Stimulated activated naive CD8-positive, alpha-beta T cell treated with anti-CD3 and anti-CD28 coated beads, Interleukin-15, Interleukin-2, amounts not matched to agents 100 ng/mL and 50 ng/mL, for 24 hours (primary cell): ENCODE data around the gene XPNPEP1.

Experiments used
- H3K27ac Mint-ChIP-seq: one replicate; pipeline ENCODE4 v1.8.0; 2021; ENCODE audit warnings: mild to moderate bottlenecking, mixed read lengths
- H3K27me3 Mint-ChIP-seq: one replicate; pipeline ENCODE4 v1.8.0; 2021; ENCODE audit warnings: mixed read lengths
- H3K36me3 Mint-ChIP-seq: one replicate; pipeline ENCODE4 v1.8.0; 2021; ENCODE audit warnings: low read depth, mixed read lengths
- H3K4me1 Mint-ChIP-seq: one replicate; pipeline ENCODE4 v1.8.0; 2021; ENCODE audit warnings: low read depth, mixed read lengths
- H3K4me3 Mint-ChIP-seq: one replicate; pipeline ENCODE4 v1.8.0; 2021; ENCODE audit warnings: mild to moderate bottlenecking, mixed read lengths
- H3K9me3 Mint-ChIP-seq: one replicate; pipeline ENCODE4 v1.8.0; 2021; ENCODE audit warnings: mixed read lengths

The XPNPEP1 gene

DNA sequence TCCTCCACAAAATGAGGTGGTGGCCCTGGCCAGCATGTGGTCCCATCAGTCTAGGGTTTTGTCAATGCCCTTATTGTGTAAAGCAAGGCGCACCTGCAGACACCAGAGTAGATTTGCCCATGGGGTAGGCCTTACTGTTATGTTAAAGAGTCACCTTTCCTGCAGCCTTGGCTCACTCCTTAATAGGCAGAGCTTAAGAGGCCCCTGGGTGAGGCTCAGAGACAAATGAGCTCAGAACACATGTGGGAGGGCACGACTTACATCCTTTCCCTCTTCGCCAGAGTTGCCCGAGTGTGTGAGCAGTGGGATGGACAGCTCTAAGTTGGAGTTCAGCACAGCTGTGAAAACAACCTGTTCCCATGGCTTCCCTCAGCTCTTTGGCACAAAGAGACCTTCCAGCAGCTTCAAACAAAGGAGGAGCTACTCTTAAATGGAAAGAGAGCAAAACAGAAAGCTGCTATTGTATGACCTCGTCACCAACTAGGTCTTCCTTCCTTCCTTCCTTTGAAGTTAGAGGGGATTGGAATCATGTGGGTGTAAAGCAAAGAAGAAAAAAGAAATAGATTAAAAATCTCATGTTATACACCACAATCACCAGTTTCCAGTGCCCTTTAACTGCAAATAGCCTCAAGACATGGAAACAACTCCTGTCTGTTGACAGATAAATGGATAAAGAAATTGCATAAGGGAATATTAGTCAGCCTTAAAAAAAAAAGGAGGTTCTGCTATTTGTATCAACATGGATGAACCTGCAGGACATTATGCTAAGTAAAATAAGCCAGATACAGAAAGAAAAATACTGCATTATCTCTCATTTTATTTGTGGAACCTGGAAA is 11.9 kb upstream of the XPNPEP1 start:
- H3K27ac Mint-ChIP-seq: peak overlapping the region; percentile 91
- H3K9me3 Mint-ChIP-seq: no peaks in the 10 kb centered on the region
- no peaks in the 10 kb centered on the region for H3K27me3 Mint-ChIP-seq
- no peaks in the 10 kb centered on the region for H3K36me3 Mint-ChIP-seq
- H3K4me1 Mint-ChIP-seq: peaks cover 64% of the 10 kb centered on the region
- peak overlapping the region; percentile 79 for H3K4me3 Mint-ChIP-seq

DNA sequence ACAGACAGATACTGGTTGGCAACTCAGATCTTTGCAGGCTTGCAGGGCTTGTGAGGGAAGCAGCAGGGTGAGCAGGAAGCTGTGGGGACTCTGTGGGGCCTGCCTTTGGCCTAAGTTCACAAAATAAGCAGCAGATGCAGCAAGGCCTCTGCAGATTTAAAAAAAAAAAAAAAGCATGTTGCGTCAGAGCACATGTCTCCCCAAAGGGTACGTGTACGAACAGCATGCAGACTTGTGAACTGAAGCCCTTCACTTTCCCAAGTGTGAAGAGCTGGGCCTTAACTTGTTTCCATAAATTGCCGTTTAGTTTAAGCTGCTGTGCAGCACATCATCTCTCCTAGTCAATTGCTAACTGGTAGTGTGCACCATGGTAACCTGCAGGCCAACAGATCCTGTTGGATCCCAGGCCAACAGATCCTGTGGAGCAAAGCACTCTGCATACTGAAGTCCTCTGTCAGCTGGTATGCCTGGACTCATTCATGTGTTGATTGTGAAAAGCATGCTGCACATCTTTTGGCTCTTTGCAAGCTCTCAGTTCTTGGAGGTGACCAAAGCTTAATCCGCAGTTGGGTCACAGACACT is 10.8 kb upstream of the XPNPEP1 start:
- peaks cover 56% of the 10 kb centered on the region for H3K4me1 Mint-ChIP-seq
- no peaks in the 10 kb centered on the region for H3K27me3 Mint-ChIP-seq
- peak overlapping the region; percentile 32 for H3K4me3 Mint-ChIP-seq
- no peaks in the 10 kb centered on the region for H3K9me3 Mint-ChIP-seq
- peak overlapping the region; percentile 91 for H3K27ac Mint-ChIP-seq
- no peaks in the 10 kb centered on the region for H3K36me3 Mint-ChIP-seq

DNA sequence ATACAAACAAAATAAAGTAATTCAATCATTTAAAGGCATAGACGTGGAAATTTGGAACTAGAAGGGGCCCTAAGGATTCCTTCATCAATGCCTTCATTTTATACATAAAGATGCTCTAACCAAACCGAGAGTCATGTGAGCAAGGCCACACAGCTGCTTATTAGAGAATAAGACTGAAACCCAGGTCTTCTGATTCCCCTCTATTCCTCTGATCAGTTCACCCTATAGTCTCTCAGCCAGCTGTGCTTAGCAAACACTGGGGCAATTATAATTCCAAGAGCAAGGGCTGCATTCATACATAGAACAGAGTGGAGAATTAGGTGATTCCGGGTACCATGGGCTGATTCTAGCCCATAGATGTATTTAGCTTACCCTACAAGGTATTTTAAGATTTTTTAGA is 9.7 kb upstream of the XPNPEP1 start:
- no peak overlapping the region for H3K27ac Mint-ChIP-seq
- no peaks in the 10 kb centered on the region for H3K9me3 Mint-ChIP-seq
- H3K4me1 Mint-ChIP-seq: peaks cover 52% of the 10 kb centered on the region
- H3K27me3 Mint-ChIP-seq: no peaks in the 10 kb centered on the region
- no peaks in the 10 kb centered on the region for H3K36me3 Mint-ChIP-seq
- H3K4me3 Mint-ChIP-seq: no peak overlapping the region

DNA sequence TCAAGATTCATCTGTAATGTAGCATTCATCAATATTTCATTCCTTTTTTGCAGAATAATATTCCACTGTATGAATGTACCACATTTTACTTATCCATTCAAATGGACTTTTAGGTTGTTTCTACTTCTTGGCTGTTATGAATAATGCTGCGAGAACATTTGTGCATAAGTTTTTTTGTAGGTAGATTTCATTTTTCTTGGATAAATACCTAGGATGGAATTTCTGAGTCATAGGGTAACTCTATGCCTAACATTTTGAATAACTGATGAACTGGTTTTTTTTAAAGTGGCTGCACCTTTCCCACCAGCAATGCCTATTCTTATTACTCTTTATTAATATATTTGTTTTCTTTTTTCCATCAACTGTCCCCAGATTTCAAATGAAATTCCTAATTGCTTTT is 9.1 kb upstream of the XPNPEP1 start:
- Mint-ChIP-seq H3K9me3 (no peaks in the 10 kb centered on the region), H3K27ac (no peak overlapping the region), H3K4me1 (peaks cover 46% of the 10 kb centered on the region), H3K36me3 (no peaks in the 10 kb centered on the region), H3K27me3 (no peaks in the 10 kb centered on the region), H3K4me3 (no peak overlapping the region)

DNA sequence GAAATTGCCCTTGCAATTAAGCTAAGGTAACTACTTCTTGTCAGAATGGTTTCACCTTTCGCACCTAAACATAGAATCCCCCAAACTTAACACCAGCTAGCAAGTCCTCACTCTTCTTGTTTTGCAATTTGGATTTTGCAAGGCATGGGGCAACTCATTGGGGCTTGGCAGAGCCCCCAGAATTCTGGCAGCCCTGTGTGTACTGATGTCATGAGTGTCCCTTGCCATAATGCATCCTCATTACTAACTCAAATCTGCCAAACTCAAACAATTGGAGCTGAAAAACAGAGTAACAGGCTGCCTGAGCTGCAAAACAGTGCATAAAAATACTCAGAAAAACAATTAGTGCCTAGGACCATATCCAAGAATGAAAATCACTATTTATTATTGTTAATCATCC is 7.9 kb upstream of the XPNPEP1 start:
- no peaks in the 10 kb centered on the region for H3K36me3 Mint-ChIP-seq
- no peak overlapping the region for H3K4me3 Mint-ChIP-seq
- no peaks in the 10 kb centered on the region for H3K27me3 Mint-ChIP-seq
- no peak overlapping the region for H3K27ac Mint-ChIP-seq
- no peaks in the 10 kb centered on the region for H3K9me3 Mint-ChIP-seq
- H3K4me1 Mint-ChIP-seq: peaks cover 36% of the 10 kb centered on the region

DNA sequence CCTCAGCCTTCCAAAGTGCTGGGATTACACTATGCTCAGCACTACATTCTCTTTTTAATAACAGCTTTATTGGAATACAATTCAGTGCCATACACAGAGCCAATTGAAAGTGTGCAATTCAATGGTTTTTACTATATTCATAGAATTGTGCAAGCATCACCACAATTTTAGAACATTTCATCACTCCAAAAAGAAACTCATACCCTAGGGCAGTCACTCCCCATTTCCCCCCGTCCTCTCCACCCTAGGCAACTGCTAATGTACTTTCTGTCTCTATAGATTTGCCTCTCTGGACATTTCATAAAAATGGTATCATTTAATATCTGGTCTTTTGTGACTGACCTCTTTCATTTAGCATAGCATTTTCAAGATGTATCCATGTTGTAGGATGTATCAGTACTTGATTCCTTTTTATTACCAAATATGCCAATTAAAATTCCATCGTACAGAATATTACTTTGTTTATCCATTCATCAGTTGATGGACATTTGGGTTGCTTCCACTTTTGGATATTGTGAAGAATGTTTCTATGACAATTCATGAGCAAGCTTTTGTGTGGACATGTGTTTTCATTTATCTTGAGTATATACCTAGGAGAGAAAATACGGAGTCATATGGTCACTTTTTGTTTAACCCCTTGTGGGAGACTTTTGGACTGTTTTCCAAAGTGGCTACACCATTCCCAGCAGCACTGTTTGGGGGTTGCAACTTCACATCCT is 6.3 kb upstream of the XPNPEP1 start:
- H3K9me3 Mint-ChIP-seq: no peaks in the 10 kb centered on the region
- peaks cover 22% of the 10 kb centered on the region for H3K4me1 Mint-ChIP-seq
- H3K36me3 Mint-ChIP-seq: no peaks in the 10 kb centered on the region
- no peaks in the 10 kb centered on the region for H3K27me3 Mint-ChIP-seq
- H3K4me3 Mint-ChIP-seq: no peak overlapping the region
- no peak overlapping the region for H3K27ac Mint-ChIP-seq

DNA sequence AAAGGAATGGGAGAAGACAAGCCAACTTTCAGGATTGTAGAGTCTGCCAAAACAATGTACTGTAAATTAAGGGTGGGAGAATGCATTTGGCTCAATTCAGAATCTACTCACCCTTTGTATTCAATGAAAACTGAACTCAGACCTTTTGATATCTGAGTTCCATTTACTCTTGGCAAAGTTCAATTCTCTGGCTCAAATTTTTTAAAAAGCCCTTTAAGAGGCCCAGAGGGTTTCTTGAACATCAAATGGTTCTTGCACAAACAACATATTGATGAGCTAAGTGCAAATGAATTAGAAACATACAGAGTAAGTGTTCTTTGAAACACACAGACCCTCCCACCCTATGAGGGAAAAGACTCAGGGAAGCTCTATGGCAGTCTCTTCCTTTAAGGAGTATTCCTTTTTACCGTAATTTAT is 5.2 kb upstream of the XPNPEP1 start:
- no peaks in the 10 kb centered on the region for H3K27me3 Mint-ChIP-seq
- no peak overlapping the region for H3K4me3 Mint-ChIP-seq
- H3K27ac Mint-ChIP-seq: no peak overlapping the region
- H3K36me3 Mint-ChIP-seq: no peaks in the 10 kb centered on the region
- no peaks in the 10 kb centered on the region for H3K9me3 Mint-ChIP-seq
- H3K4me1 Mint-ChIP-seq: peaks cover 22% of the 10 kb centered on the region

DNA sequence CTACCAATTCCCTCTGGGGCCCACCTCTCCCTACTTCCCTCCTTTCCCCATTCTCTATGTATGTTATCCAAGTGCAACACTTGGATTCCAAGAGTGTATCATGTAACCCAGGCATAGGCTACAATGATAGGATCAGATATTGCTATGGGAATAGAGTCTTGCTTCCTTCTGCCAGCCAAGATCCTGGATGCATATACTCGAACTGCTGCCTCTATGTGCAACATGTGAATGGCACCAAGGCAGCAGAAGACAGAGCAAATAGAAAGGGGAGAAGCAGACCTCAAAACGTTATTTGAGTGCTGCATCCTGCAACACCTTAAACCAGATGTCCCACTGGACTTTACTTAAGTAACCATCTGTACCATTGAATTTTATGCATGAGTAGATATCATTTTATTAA is 3.5 kb upstream of the XPNPEP1 start:
- peaks cover 23% of the 10 kb centered on the region for H3K4me1 Mint-ChIP-seq
- H3K4me3 Mint-ChIP-seq: no peak overlapping the region

DNA sequence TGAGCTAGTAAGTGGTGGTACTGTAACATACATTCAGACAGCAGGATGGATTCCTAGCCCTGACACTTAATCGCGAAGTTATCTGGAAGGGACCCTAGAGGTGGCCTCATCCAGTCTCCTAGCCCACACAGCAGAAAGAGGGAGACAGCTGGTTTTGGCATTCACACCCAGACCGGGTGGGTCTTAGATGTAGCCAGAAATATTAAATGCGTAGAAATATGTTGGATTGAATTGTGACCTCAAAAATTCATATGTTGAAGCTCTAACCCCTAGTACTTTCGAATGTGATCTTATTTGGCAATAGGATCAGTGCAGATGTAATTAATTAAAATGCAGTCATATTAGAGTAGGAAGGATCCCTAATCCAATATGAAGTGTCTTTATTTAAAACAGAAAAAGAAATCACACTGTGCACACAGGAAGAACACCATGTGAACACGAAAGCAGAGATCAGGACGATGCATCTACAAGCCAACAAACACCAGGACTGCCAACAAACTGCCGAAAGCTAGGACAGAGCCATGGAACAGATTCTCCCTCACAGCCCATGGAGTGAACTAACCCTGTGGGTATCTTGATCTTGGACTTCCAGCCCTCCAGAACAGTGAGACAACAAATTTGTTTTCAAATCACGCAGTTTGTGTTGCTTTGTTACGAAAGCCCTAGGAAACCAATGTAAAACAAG is 2.9 kb upstream of the XPNPEP1 start:
- no peaks in the 10 kb centered on the region for H3K36me3 Mint-ChIP-seq
- H3K27ac Mint-ChIP-seq: no peak overlapping the region
- H3K27me3 Mint-ChIP-seq: no peaks in the 10 kb centered on the region
- H3K9me3 Mint-ChIP-seq: no peaks in the 10 kb centered on the region
- H3K4me3 Mint-ChIP-seq: no peak overlapping the region
- peaks cover 29% of the 10 kb centered on the region for H3K4me1 Mint-ChIP-seq

More for the DNA sequence above, 3.5 kb upstream of the XPNPEP1 start:
- no peak overlapping the region for H3K27ac Mint-ChIP-seq
- H3K27me3 Mint-ChIP-seq: no peaks in the 10 kb centered on the region
- no peaks in the 10 kb centered on the region for H3K9me3 Mint-ChIP-seq
- no peaks in the 10 kb centered on the region for H3K36me3 Mint-ChIP-seq

DNA sequence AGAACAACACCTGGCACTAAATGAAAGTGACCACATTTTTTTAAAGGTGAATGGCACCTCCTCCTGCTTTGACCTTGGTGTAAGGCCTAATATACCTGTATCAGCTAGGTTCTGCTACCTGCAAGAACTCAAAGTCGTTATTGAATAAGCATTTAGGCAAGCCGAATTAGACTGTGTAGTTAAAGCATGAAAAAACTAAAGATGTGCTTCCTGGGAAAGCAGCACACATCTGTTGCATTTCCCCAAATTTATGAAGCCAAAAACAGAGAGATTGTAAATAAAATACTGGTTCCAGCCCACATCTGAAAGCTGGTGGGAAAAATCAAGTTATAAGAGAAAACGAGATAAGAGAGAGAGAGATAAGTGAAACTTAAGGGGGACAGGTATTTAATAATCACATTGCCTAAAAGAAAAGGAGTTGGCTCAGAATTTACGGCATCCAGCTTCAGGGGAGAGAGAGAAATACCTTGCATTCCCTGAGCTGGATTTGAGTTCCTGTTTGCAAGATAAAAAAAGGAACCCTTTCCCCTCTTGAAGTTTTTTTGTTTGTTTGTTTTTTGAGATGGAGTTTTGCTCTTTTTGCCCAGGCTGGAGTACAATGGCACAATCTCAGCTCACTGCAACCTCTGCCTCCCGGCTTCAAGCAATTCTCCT is 1.8 kb upstream of the XPNPEP1 start:
- peaks cover 4% of the 10 kb centered on the region for H3K36me3 Mint-ChIP-seq

DNA sequence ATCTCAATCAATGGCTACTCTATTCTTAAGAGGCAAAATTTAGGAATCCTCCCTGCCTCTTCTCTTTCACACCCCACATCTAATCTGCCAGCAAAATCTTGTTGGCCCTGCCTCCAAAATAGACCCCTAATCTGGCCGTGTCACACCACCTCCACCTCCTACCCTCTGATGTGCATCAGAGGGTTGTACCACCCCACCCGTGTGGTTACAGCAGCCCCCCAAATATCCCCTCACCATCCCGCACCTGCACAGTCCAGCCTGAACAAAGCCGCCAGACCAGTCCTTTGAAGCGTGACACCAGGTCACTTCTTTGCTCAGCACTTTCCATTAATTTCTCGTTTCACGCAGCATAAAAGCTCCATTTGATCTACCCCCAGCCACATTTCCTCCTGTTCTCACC is 776 bp upstream of the XPNPEP1 start:
- peak overlapping the region; percentile 92 for H3K4me3 Mint-ChIP-seq

More for the DNA sequence above, 1.8 kb upstream of the XPNPEP1 start:
- H3K4me3 Mint-ChIP-seq: no peak overlapping the region
- peaks cover 40% of the 10 kb centered on the region for H3K4me1 Mint-ChIP-seq
- H3K27me3 Mint-ChIP-seq: no peaks in the 10 kb centered on the region
- no peak overlapping the region for H3K27ac Mint-ChIP-seq
- H3K9me3 Mint-ChIP-seq: no peaks in the 10 kb centered on the region

DNA sequence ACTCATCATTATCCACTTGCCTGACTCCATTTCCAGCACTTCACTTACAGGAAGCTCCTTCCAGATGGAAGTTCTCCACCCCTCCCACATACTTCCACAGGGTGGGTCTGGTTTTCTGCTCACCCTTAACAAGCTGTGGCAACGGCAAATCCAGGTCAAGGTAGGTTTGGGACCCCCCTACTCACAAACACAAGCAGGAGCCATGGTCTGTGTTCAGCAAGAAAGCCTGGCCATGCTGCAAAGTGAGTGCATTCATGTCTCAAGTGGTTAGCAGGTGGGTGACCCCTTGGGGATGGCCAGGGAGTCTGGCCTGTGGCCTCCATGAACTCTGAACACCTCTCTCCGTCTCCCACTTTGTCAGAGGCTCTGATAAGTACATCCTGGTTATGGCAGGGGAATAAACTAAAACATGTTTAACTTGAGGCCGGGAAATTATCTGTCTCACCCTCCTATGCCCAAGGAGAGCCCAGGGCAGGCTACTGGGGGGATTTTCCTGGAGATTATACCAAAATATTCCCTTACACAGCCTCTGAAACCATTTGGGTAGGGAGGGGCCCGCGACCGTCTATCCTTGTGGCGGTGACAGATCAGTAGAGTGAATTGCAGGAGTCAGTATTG is 844 bp downstream of the XPNPEP1 start:
- peak overlapping the region; percentile 92 for H3K4me3 Mint-ChIP-seq
- H3K27me3 Mint-ChIP-seq: no peaks in the 10 kb centered on the region
- H3K36me3 Mint-ChIP-seq: peaks cover 26% of the 10 kb centered on the region
- H3K27ac Mint-ChIP-seq: peak overlapping the region; percentile 94
- peaks cover 66% of the 10 kb centered on the region for H3K4me1 Mint-ChIP-seq
- H3K9me3 Mint-ChIP-seq: no peaks in the 10 kb centered on the region

More for the DNA sequence above, 776 bp upstream of the XPNPEP1 start:
- H3K36me3 Mint-ChIP-seq: peaks cover 14% of the 10 kb centered on the region
- H3K4me1 Mint-ChIP-seq: peaks cover 50% of the 10 kb centered on the region
- no peaks in the 10 kb centered on the region for H3K9me3 Mint-ChIP-seq
- H3K27me3 Mint-ChIP-seq: no peaks in the 10 kb centered on the region
- peak overlapping the region; percentile 50 for H3K27ac Mint-ChIP-seq

DNA sequence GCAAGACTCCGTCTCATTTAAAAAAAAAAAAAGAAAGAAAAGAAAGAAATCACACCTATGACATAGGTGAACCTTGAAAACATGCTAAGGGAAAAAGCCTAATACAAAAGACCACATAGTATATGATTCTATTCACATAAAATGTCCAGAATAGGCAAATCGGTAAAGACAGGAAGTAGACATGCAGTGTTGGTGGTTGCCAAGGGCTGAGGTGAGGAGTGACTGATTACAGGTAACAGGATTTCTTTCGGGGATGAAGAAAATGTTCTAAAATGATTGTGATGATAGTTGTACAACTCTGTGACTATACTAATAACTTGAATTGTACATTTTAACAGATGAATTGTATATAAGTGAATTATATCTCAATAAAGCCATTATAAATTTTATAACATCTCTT is 3.3 kb downstream of the XPNPEP1 start:
- H3K4me1 Mint-ChIP-seq: peaks cover 90% of the 10 kb centered on the region
- H3K27ac Mint-ChIP-seq: peak overlapping the region; percentile 8
- H3K36me3 Mint-ChIP-seq: peaks cover 43% of the 10 kb centered on the region
- H3K9me3 Mint-ChIP-seq: no peaks in the 10 kb centered on the region
- no peaks in the 10 kb centered on the region for H3K27me3 Mint-ChIP-seq
- H3K4me3 Mint-ChIP-seq: peak overlapping the region; percentile 39

DNA sequence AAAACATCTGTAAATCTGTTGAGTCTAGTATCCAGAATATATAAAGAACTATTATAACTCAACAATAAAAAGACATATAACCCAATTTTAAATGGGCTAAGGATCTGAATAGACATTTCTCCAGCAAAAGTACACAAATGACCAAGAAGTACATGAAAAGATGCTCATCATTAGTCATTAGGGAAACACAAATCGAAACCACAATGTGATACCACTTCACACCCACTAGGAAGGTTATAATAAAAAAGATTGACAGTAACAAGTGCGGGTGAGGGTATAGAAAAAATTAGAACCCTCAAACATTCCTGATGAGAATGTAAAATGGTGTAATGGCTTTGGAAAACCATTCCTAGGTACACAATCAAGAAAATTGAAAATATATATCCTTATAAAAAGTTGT is 4.1 kb downstream of the XPNPEP1 start:
- peaks cover 47% of the 10 kb centered on the region for H3K36me3 Mint-ChIP-seq
- no peaks in the 10 kb centered on the region for H3K9me3 Mint-ChIP-seq
- no peak overlapping the region for H3K27ac Mint-ChIP-seq
- no peaks in the 10 kb centered on the region for H3K27me3 Mint-ChIP-seq
- peak overlapping the region; percentile 39 for H3K4me3 Mint-ChIP-seq
- H3K4me1 Mint-ChIP-seq: peaks cover 91% of the 10 kb centered on the region
